M059J (cell line): ENCODE measurements around the gene OR5C1. TPM values are rescaled to one million over a fixed set of nuclear protein-coding genes. Genes with fewer than 3 reads are reported as not detected.
"Not testable (repeated sequence)": the region's sequence is repeated elsewhere in the genome, so short reads cannot be mapped to it uniquely, and the experiment has no call there.

Experiments
- DNase-seq: peaks from one replicate; pipeline ENCODE4 v3.0.0-alpha.2; 2012; ENCODE audit warnings: low read depth
- total RNA-seq: library from RNA; depleted of rRNA; stranded (reverse); fragments of >200 nt; shearing (Covaris generic); gene quantifications from 2 replicates; pipeline ENCODE4 v1.2.3, GENCODE V29; 2014; rRNA removed

OR5C1 gene
- total RNA-seq, 1 experiment from 2014 or later = not detected

DNA sequence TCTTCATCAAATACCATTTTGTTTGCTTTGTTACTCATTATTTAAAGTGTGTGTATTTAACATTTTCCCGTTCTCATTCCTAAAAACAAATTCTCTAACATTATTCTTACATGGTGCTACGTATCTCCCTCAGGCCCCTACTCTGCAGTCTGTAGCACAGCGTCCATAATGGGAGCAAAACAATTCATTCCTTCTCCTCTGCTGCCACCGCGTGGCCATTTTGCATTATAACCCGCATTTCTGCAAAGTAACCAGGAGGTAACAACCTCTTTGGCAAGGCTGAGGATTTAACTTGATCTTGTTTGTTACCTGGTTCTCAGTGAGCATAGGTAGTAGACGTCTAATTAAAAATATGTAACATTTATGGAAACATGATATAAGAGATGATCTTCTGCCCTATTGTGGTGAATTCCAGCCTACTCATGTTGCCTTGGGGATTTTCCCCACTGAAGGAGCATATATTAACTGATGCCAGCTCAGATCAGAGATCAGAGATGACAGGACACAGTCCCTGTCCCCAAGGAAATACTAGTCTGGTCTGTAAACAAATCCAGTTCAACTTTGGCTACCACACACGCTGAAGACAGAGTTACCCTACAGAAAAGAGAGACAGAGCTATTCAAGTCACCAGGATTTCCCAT, 21.7 kb downstream of the OR5C1 start:
- peak; percentile 77 for DNase-seq

GRCh38 chr9:122812736-122813135, 24.0 kb downstream of the OR5C1 start:
- DNase-seq = no peak

DNA sequence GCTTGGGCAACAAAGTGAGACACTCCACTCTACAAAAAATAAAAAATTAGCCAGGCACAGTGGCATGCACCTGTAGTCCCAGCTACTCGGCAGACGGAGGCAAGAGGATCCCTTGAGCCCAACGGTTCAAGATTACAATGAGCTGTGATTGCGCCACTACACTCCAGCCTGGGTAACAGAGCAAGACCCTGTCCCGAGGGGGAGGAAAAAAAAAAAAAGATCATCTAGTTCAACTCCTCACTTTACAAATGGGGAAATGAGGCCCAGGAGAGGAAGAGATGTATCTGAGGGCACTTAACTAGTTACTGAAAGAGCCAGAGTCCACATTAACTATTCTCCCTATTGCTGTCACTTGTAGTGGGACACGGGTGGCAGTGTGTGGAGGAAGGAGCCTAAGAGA, 25.8 kb downstream of the OR5C1 start:
- DNase-seq = no peak

- DNase-seq = peak; percentile 50
Measured at GRCh38 chr9:122815544-122815943, 26.8 kb downstream of the OR5C1 start.

GRCh38 chr9:122816163-122816867, 27.6 kb downstream of the OR5C1 start:
- DNase-seq = no peak

DNA sequence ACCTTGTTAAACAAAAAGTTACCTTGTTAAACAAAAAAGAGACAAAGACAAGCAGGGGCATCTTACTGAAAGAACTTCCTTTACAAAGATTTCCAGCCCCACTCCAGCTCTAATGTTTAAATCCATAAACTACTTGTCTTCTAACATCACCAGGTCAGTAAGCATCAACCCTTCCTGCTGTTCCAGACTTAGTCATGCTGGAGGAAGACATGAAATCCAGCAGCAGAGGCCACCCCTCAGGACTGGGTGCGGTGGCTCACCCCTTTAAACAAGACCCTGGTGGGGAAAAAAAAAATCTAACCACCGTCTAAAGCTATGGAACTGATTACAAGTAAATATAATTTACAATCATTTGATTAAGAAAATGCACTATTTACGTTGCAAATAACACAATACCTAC, 30.6 kb downstream of the OR5C1 start:
- no peak for DNase-seq

- DNase-seq = peak; percentile 67
Measured at GRCh38 chr9:122819791-122820489, 31.2 kb downstream of the OR5C1 start.

GRCh38 chr9:122820490-122820845, 31.7 kb downstream of the OR5C1 start:
- no peak for DNase-seq

- DNase-seq = no peak
Measured at GRCh38 chr9:122821278-122821943, 32.7 kb downstream of the OR5C1 start.

GRCh38 chr9:122822056-122822455, 33.3 kb downstream of the OR5C1 start:
- no peak for DNase-seq

DNA sequence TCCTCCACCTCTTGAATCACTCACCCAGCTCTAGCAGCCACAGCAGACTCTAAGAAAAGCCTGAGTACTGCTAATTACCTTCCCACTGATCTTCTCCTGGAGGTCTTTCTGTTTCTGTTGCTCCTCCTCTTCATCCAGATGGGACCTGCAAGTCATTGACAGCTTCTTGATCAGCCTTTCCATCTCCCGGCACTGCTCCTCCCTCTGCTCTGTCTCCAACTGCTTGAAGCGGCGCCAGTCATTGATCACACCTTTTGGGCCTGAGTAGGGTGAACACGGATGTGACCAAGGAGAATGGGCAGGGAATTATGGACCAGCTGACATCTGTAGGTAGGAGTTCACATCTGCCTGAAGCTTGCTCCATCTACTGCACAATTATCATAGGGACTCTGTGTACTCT, 34.2 kb downstream of the OR5C1 start:
- DNase-seq = no peak

GRCh38 chr9:122827761-122828093, 39.0 kb downstream of the OR5C1 start:
- peak; percentile 50 for DNase-seq

- DNase-seq = not testable (repeated sequence)
Measured at GRCh38 chr9:122828965-122829284, 40.2 kb downstream of the OR5C1 start.

DNA sequence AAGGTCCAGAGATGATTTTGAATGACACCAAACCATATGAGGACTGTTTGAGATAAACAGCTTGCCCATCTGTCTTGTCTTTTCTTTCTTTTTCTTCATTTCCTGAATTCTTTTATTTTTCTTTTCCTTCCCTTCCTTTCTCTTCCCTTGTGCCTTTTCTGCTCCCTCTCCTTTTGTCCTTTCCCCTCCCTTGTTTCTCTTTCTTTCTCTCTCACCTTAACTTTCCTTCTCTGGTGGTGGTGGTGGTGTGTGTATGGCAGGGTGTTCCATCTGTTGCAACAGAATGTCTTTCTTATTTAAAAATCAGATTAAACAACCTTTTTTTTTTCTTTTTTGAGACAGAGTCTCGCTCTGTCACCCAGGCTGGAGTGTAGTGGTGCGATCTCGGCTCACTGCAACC, 43.5 kb downstream of the OR5C1 start:
- no peak for DNase-seq

DNA sequence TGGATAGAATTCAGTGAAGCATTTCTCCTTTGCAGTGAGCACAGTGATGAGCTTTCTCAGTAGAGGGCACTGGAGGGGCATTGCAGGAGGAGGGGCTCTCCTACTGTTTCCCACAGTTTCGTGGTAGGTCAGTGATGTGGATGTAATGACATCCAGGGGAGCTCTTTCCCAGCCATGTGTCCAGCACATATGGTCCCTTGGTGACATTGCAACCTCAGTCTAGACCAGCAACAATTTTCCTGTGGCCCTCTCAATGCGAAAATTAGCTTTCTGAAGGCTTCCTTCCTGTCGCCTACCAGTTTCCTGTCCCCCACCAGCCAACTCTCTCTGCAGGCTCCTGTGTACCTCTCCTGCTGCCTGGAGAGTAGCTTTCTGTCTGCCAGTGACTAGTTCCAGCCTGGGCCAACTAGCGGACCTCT, 46.6 kb downstream of the OR5C1 start:
- DNase-seq = no peak

DNA sequence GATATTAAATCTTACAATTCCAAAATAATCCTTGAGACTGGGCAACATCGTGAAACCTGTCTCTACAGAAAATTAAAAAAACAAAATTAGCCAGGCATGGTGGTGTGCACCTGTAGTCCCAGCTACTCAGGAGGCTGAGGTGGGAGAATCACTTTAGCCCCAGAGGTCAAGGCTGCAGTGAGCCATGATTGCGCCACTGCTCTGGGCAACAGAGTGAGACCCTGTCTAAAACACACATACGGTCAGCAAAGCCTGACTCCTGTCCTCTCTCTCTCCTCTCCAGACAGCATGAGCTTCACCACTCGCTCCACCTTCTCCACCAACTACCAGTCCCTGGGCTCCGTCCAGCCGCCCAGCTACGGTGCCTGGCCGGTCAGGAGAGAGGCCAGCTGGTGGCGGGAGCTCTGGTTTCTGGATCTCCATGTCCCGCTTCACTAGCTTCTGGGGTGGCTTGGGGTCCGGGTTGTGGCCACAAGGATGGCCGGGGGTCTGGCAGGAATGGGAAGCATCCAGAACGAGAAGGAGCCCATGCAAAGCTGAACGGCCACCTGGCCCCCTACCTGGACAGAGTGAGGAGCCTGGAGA, 48.6 kb downstream of the OR5C1 start:
- no peak for DNase-seq

GRCh38 chr9:122838441-122838840, 49.7 kb downstream of the OR5C1 start:
- not testable (repeated sequence) for DNase-seq

Other genes with a start within 250 kb of the OR5C1 start
- gene OR1N2, start 235.8 kb upstream of the OR5C1 start, total RNA-seq = not detected in 2 replicates
- 0.25 TPM in 1 of 2 replicates, not detected in the other for gene OR1L8, start 205.5 kb upstream of the OR5C1 start, total RNA-seq
- gene OR1Q1, start 174.2 kb upstream of the OR5C1 start, total RNA-seq = not detected in 2 replicates
- gene OR1B1, start 131.3 kb upstream of the OR5C1 start, total RNA-seq = not detected in 2 replicates
- not detected in 2 replicates for gene OR1L1, start 127.2 kb upstream of the OR5C1 start, total RNA-seq
- gene OR1L3, start 113.8 kb upstream of the OR5C1 start, total RNA-seq = not detected in 2 replicates
- gene OR1L4, start 64.9 kb upstream of the OR5C1 start, total RNA-seq = not detected in 2 replicates
- gene OR1L6, start 46.6 kb upstream of the OR5C1 start, total RNA-seq = not detected in 2 replicates
- not detected in 2 replicates for gene OR1K1, start 11.2 kb downstream of the OR5C1 start, total RNA-seq
- gene PDCL, start 39.7 kb downstream of the OR5C1 start, total RNA-seq = 33.3 and 47.0 TPM in 2 replicates
- 40.1 and 52.7 TPM in 2 replicates for gene RC3H2, start 116.4 kb downstream of the OR5C1 start, total RNA-seq
- 7.7 and 14.8 TPM in 2 replicates for gene ZBTB6, start 124.4 kb downstream of the OR5C1 start, total RNA-seq
- 2.8 and 5.3 TPM in 2 replicates for gene ZBTB26, start 142.6 kb downstream of the OR5C1 start, total RNA-seq
- gene RABGAP1, start 152.1 kb downstream of the OR5C1 start, total RNA-seq = 22.8 and 32.4 TPM in 2 replicates
- not detected in 2 replicates for gene GPR21, start 244.7 kb downstream of the OR5C1 start, total RNA-seq